ENCODE data around the gene WNT7A.

- TF ChIP-seq POLR2A (IDR thresholded peaks at IDR 0.05): no peak
- TF ChIP-seq, protein P1, sequence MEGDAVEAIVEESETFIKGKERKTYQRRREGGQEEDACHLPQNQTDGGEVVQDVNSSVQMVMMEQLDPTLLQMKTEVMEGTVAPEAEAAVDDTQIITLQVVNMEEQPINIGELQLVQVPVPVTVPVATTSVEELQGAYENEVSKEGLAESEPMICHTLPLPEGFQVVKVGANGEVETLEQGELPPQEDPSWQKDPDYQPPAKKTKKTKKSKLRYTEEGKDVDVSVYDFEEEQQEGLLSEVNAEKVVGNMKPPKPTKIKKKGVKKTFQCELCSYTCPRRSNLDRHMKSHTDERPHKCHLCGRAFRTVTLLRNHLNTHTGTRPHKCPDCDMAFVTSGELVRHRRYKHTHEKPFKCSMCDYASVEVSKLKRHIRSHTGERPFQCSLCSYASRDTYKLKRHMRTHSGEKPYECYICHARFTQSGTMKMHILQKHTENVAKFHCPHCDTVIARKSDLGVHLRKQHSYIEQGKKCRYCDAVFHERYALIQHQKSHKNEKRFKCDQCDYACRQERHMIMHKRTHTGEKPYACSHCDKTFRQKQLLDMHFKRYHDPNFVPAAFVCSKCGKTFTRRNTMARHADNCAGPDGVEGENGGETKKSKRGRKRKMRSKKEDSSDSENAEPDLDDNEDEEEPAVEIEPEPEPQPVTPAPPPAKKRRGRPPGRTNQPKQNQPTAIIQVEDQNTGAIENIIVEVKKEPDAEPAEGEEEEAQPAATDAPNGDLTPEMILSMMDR (IDR thresholded peaks at IDR 0.05): no peak
Measured at GRCh38 chr3:13781417-13781816, 98.5 kb downstream of the WNT7A start.
